GM12864 (cell line): Measurements from ENCODE around the gene FCHSD2.

Source experiments
- DNase-seq: peaks from one replicate; pipeline ENCODE4 v3.0.0-alpha.2; 2011; ENCODE audit warnings: low read depth
- H3K4me3 ChIP-seq: 2 replicates; pipeline ENCODE4 v1.5.1; 2011; ENCODE audit warnings: mild to moderate bottlenecking, low read depth, low read length, control low read depth
- TF ChIP-seq, protein P1 (sequence below): IDR thresholded peaks from 2 replicates; pipeline ENCODE4 v1.5.1; 2011; ENCODE audit warnings: low read depth, mild to moderate bottlenecking, moderate library complexity, low read length, control low read depth, inconsistent platforms; ENCODE audit errors: missing control alignments

FCHSD2 gene

DNA sequence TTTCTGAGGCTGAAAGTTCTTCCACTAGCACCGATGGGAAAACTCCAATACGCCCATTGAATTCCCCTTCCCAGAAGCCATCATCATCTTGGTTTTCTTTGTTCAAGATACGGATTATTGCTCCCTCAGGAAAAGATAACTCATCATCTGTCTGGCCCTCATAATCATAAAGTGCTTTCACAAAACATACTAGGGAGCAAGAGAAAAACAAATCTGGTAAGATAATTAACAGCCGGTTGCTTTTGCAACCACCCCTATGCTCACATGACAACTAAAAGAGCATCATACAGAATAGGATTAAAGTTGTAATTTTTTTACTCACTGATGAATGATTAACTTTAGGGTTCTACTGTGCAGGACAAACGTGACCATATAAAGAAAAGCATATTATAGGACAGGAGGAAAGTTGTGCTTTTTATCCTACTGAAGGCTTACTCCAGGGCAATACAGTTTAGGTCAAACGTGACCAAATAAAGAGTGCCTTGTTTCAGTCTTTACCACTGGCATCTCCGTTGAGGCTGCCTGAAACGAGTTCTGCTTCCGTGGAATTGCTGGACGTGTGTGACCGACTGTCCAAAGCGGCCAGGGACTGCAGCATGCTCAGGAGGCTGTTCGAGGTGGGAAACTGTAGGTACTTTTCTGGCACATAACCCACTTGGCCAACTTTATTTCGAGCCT, 299.3 kb downstream of the FCHSD2 start:
- TF ChIP-seq, protein P1, sequence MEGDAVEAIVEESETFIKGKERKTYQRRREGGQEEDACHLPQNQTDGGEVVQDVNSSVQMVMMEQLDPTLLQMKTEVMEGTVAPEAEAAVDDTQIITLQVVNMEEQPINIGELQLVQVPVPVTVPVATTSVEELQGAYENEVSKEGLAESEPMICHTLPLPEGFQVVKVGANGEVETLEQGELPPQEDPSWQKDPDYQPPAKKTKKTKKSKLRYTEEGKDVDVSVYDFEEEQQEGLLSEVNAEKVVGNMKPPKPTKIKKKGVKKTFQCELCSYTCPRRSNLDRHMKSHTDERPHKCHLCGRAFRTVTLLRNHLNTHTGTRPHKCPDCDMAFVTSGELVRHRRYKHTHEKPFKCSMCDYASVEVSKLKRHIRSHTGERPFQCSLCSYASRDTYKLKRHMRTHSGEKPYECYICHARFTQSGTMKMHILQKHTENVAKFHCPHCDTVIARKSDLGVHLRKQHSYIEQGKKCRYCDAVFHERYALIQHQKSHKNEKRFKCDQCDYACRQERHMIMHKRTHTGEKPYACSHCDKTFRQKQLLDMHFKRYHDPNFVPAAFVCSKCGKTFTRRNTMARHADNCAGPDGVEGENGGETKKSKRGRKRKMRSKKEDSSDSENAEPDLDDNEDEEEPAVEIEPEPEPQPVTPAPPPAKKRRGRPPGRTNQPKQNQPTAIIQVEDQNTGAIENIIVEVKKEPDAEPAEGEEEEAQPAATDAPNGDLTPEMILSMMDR: no peak
- H3K4me3 ChIP-seq: no peak overlapping the region
- DNase-seq: no peak

DNA sequence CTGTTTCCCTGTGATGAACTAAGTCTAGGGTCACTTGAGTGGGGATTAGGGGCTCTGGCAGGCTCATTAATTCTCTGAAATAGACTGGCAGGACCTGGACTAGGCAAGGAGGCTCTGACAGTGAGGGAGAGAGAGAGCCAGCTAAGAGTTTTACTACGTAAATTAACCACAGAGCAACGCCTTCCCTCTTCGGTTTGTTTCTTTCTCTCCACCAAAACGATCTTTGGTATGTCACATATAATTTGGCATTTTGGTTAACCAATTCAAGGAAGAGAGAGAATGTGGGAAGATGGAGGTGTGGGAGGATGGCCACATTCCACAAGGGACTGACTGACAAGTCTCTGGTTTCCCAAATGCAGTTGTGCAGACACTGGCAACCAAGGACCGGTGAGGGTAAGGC, 300.0 kb downstream of the FCHSD2 start:
- no peak for DNase-seq
- no peak overlapping the region for H3K4me3 ChIP-seq
- TF ChIP-seq, protein P1: no peak

DNA sequence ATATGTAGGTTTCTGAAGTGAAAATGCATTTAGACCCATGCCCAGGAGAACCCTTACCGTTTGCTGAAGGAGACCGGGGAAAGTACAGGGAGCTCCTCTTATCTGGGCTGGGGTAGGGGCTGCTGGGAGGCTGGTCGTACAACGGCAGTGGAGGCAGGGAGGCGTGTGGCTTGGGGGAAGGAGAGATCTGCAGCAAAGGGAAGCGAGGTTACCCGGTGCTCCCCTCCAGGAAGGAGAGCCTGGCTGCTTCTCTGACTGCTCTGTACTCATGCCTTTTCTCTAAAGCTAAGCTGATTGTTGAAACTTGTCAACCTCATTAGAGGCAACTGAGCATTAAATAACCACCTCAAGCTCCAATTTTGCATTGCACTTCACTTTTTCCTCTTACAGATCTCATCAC, 300.7 kb downstream of the FCHSD2 start:
- TF ChIP-seq, protein P1: no peak
- no peak overlapping the region for H3K4me3 ChIP-seq
- DNase-seq: no peak

DNA sequence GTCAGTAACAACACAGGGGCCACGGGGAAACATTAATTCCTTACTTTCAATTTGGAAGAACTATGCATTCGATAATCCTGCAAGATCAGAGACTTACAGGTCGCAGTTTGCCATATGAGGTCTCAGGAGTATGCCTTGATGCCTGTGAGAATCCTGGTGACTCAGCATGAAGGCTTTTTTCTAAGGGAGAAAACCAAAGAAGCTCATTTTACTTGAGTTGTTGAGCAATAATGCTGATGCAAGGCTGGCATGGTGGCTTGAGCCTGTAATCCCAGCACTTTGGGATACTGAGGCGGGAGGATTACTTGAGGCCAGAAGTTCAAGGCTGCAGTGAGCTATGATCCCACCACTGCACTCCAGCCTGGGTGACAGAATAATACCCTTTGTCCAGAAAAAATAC, 301.3 kb downstream of the FCHSD2 start:
- TF ChIP-seq, protein P1: no peak
- H3K4me3 ChIP-seq: no peak overlapping the region
- DNase-seq: no peak

DNA sequence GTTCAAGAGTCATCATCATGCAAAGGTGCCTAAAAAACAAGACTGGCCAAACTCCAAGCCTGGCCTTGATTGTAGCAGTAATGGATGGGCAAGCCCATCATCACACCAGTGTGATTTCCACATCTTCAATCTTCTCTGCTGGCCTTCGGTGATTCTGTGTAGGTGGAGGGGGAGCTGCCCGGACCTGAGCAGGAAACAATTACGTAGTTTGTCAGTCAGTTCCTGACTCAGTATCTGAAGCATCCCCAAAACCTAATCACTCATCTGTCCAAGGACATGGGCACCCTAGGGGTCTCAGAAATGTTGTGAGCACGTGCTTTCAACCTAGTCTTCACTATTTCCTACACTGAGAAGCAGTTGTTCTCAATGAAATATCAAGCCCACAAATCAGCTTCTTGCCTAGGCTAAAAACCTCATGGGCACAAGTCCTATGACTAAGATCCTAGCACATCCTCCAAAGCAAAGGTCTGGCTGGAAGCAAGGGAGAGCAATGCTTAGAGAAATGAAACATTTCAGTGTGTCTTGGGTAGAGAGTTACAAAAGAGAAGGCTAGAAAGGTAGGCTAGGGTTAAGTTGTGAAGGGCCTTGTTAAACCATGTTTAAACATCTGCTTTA, 303.3 kb downstream of the FCHSD2 start:
- H3K4me3 ChIP-seq: no peak overlapping the region
- TF ChIP-seq, protein P1: no peak
- no peak for DNase-seq

DNA sequence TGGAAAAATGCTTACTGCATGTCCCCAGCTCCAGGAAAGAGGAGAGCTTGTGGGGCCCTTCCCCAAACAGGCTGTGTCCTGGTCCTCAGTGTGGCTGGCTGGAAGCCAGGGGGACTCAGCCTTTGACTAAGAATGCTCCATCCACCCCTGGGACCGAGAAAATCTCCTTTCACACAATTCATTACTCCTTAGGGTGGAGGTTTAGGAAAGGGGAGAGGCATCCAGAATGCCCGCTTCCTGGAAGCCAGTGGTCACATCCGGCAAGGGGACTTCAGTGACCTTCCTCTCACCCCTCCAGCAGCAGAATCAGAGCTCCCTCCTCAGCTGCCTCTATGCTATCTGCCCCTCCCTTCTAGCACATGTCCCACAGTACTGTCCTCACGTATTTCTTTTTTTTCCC, 306.0 kb downstream of the FCHSD2 start:
- TF ChIP-seq, protein P1: no peak
- no peak for DNase-seq
- H3K4me3 ChIP-seq: no peak overlapping the region

DNA sequence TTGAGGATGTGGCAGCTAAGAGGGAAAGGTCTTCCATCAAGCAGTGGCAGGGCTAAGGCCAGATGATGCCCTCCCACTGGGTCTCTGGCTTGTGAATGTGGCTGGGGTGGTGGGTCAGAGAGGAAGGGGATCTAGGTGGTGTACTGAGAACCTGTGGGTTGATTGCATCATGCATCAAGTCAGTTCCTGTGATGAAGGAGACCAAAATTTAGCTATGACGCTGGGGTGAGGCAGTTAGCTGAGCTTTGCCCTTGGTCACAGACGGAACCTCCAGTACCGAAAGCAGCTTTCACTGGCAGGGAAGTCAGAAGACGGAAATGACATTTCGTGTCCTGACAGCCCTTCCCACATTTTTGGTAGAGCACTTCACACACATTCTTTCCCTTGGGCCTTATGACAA, 307.2 kb downstream of the FCHSD2 start:
- no peak overlapping the region for H3K4me3 ChIP-seq
- TF ChIP-seq, protein P1: no peak
- DNase-seq: no peak
